ENCODE measurements around the gene RANBP3.
"Not testable (repeated sequence)": the region's sequence is repeated elsewhere in the genome, so short reads cannot be mapped to it uniquely, and the experiment has no call there.

Gene RANBP3

GRCh38 chr19:5899728-5900526 is 78.0 kb downstream of the RANBP3 start:
- DNase-seq: no peak

- no peak for DNase-seq
Measured at GRCh38 chr19:5897189-5897969, 80.6 kb downstream of the RANBP3 start.

GRCh38 chr19:5896365-5897076 is 81.4 kb downstream of the RANBP3 start:
- no peak for DNase-seq

- DNase-seq: no peak
Measured at GRCh38 chr19:5895890-5896289, 82.0 kb downstream of the RANBP3 start.

GRCh38 chr19:5895409-5895808 is 82.5 kb downstream of the RANBP3 start:
- DNase-seq: no peak

GRCh38 chr19:5894704-5895349 is 83.1 kb downstream of the RANBP3 start:
- no peak for DNase-seq

- no peak for DNase-seq
Measured at GRCh38 chr19:5893907-5894703, 83.8 kb downstream of the RANBP3 start.

GRCh38 chr19:5893296-5893903 is 84.5 kb downstream of the RANBP3 start:
- DNase-seq: no peak

- no peak for DNase-seq
Measured at GRCh38 chr19:5892772-5893275, 85.1 kb downstream of the RANBP3 start.

- no peak for DNase-seq
Measured at GRCh38 chr19:5891938-5892771, 85.8 kb downstream of the RANBP3 start.

- no peak for DNase-seq
Measured at GRCh38 chr19:5891572-5891937, 86.4 kb downstream of the RANBP3 start.

- DNase-seq: no peak
Measured at GRCh38 chr19:5890099-5890498, 87.8 kb downstream of the RANBP3 start.

GRCh38 chr19:5889288-5889971 is 88.5 kb downstream of the RANBP3 start:
- DNase-seq: no peak

GRCh38 chr19:5884065-5884811 is 93.7 kb downstream of the RANBP3 start:
- DNase-seq: not testable (repeated sequence)

- not testable (repeated sequence) for DNase-seq
Measured at GRCh38 chr19:5883157-5883873, 94.6 kb downstream of the RANBP3 start.

- no peak for DNase-seq
Measured at GRCh38 chr19:5882421-5882968, 95.4 kb downstream of the RANBP3 start.

GRCh38 chr19:5881543-5882299 is 96.2 kb downstream of the RANBP3 start:
- DNase-seq: no peak

All from activated naive CD4-positive, alpha-beta T cell treated with Interleukin-2 at 50 U/mL for 16 hours (primary cell).